ENCODE results near the gene VPS13D.
"Not testable (repeated sequence)": the region's sequence is repeated elsewhere in the genome, so short reads cannot be mapped to it uniquely, and the experiment has no call there.

Gene VPS13D

DNA sequence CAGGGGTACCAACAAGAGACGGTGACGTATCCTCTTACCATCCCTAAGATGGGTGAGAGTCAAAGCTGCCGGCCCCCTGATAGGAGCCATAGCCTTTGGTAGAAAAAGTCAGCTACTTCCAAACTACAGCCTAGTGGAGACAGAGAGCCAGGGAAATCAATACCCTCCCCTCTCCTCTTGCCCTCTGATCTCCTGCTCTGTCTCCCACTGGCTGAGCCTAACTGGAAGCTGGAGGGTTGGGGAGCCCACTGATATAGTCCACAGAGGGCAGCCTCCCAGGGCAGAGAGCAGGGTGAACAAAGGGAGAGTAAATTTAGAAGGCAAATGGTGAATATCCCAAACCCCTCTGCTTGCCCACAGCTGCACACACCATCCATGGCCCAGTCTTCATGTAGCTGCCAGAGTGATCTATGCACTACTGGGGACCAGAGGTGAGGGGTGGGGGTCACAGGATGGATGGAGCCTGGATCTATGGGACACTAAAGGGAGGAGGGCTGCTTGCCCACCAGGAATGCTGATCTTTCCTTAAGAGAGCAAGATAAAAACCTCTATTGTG is 308.2 kb downstream of the VPS13D start:
- Histone ChIP-seq H3K27ac (no peak overlapping the region), H3K27me3 (peaks cover 15% of the 10 kb centered on the region)
- TF ChIP-seq, protein P1, sequence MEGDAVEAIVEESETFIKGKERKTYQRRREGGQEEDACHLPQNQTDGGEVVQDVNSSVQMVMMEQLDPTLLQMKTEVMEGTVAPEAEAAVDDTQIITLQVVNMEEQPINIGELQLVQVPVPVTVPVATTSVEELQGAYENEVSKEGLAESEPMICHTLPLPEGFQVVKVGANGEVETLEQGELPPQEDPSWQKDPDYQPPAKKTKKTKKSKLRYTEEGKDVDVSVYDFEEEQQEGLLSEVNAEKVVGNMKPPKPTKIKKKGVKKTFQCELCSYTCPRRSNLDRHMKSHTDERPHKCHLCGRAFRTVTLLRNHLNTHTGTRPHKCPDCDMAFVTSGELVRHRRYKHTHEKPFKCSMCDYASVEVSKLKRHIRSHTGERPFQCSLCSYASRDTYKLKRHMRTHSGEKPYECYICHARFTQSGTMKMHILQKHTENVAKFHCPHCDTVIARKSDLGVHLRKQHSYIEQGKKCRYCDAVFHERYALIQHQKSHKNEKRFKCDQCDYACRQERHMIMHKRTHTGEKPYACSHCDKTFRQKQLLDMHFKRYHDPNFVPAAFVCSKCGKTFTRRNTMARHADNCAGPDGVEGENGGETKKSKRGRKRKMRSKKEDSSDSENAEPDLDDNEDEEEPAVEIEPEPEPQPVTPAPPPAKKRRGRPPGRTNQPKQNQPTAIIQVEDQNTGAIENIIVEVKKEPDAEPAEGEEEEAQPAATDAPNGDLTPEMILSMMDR (IDR thresholded peaks at IDR 0.05), result no peak

GRCh38 chr1:12538536-12538935 is 308.7 kb downstream of the VPS13D start:
- H3K9me3 ChIP-seq; H3K36me3 ChIP-seq; H3K4me3 ChIP-seq (ENCODE audit: low read depth in 1 of 2, low read length in 1 of 2); H3K4me1 ChIP-seq (ENCODE audit: control insufficient read depth in 1 of 2, insufficient read depth in 1 of 2, low read depth in 1 of 2, low read length in 1 of 2); H3K27ac ChIP-seq: not testable (repeated sequence)
- peaks cover 15% of the 10 kb centered on the region for H3K27me3 ChIP-seq

More for the DNA sequence above, 308.2 kb downstream of the VPS13D start:
- no peaks in the 10 kb centered on the region for H3K4me1 ChIP-seq (ENCODE audit: control insufficient read depth in 1 of 2, insufficient read depth in 1 of 2, low read depth in 1 of 2, low read length in 1 of 2)
- H3K4me3 ChIP-seq (ENCODE audit: low read depth in 1 of 2, low read length in 1 of 2), result no peak overlapping the region
- H3K36me3 ChIP-seq, result no peaks in the 10 kb centered on the region
- H3K9me3 ChIP-seq, result no peaks in the 10 kb centered on the region

GRCh38 chr1:12539320-12539704 is 309.5 kb downstream of the VPS13D start:
- peaks cover 15% of the 10 kb centered on the region for H3K27me3 ChIP-seq
- TF ChIP-seq, protein P1 (IDR thresholded peaks at IDR 0.05), result no peak
- H3K9me3 ChIP-seq, result no peaks in the 10 kb centered on the region
- H3K27ac ChIP-seq, result no peak overlapping the region
- H3K36me3 ChIP-seq, result no peaks in the 10 kb centered on the region
- no peak overlapping the region for H3K4me3 ChIP-seq (ENCODE audit: low read depth in 1 of 2, low read length in 1 of 2)
- H3K4me1 ChIP-seq (ENCODE audit: control insufficient read depth in 1 of 2, insufficient read depth in 1 of 2, low read depth in 1 of 2, low read length in 1 of 2), result no peaks in the 10 kb centered on the region

DNA sequence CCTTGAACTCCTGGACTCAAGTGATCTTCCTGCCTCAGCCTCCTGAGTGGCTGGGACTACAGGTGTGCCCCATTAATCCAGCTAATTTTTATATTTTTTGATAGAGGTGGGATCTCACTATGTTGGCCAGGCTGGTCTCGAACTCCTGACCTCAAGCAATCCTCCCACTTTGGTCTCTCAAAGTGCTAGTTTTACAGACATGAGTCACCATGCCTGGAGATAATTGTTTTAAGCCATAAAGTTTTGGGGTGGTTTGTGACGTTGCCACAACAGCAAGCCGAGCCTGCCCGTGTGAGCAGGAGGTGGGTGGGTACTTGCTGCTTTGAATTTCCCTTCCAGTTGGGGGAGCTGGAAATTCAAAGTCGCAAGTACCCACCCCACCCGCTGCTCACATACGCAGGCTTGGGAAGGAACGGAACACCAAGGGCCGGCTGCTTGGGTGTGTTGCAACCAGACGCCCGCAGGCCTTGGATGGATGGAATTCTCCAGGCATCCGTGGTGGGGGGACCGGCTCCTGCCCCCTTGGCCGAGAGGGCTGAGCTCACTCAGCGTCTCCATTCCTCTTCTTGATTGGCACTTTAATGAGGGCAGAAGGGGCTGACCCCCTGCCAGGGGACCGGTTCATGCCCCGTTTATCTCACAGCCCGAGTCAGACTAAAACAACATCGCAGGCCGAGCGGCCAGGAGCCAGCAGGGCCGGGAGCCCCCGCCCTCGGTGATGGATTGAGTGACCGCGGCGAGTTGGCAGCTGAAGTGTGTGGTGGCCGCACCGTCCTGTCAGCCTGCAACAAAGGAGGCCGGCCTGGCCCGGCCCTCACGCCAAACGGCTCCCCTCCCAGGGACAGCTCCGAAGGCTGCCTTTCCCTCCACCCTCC is 310.1 kb downstream of the VPS13D start:
- Histone ChIP-seq H3K27ac (no peak overlapping the region), H3K9me3 (no peaks in the 10 kb centered on the region), H3K27me3 (peaks cover 15% of the 10 kb centered on the region), H3K4me3 (ENCODE audit: low read depth in 1 of 2, low read length in 1 of 2) (no peak overlapping the region), H3K36me3 (no peaks in the 10 kb centered on the region), H3K4me1 (ENCODE audit: control insufficient read depth in 1 of 2, insufficient read depth in 1 of 2, low read depth in 1 of 2, low read length in 1 of 2) (no peaks in the 10 kb centered on the region)
- TF ChIP-seq, protein P1 (IDR thresholded peaks at IDR 0.05), result no peak

GRCh38 chr1:12540580-12541273 is 310.9 kb downstream of the VPS13D start:
- Histone ChIP-seq H3K36me3 (no peaks in the 10 kb centered on the region), H3K27me3 (peaks cover 15% of the 10 kb centered on the region), H3K9me3 (no peaks in the 10 kb centered on the region), H3K27ac (no peak overlapping the region), H3K4me3 (ENCODE audit: low read depth in 1 of 2, low read length in 1 of 2) (no peak overlapping the region), H3K4me1 (ENCODE audit: control insufficient read depth in 1 of 2, insufficient read depth in 1 of 2, low read depth in 1 of 2, low read length in 1 of 2) (no peaks in the 10 kb centered on the region)
- TF ChIP-seq, protein P1 (IDR thresholded peaks at IDR 0.05), result no peak
